UCSD-AML1 (cell line): Measurements from ENCODE around the gene ZBTB8A.

ENCODE experiments used
- DNase-seq: peaks from one replicate; lab custom pipeline; 2025; ENCODE audit not compliant: unreplicated experiment; lab: John Stamatoyannopoulos, UW

Gene ZBTB8A

GRCh38 chr1:32651461-32652073 is 112.3 kb downstream of the ZBTB8A start:
- DNase-seq = no peak

DNA sequence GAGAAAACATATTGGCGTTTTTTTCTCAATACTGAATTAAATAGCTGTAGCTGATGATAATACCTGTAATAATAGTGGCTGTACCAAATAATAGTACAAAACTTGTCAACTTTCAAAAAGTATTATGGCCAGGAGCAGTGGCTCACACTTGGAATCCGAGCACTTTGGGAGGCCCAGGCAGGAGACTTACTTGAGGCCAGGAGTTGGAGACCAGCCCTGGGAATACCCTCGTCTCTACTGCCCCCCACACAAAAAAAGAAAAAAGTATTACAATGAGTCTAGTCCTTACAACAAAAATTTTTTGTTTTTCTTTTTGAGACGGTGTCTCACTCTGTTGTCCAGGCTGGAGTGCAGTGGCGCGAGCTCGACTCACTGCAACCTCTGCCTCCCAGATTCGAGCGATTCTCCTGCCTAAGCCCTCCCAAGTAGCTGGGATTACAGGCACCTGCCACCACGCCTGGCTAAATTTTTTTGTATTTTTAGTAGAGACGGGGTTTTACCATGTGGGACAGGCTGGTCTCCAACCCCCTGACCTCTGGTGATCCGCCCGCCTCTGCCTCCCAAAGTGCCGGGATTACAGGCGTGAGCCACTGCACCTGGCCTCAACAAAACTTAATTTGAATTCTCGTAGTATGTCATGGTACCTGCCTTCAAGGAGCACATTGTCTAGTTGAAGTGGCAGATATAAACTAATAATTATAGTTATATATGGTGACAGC is 113.2 kb downstream of the ZBTB8A start:
- DNase-seq = no peak
